ENCODE measurements around the gene COPE.

The COPE gene

DNA sequence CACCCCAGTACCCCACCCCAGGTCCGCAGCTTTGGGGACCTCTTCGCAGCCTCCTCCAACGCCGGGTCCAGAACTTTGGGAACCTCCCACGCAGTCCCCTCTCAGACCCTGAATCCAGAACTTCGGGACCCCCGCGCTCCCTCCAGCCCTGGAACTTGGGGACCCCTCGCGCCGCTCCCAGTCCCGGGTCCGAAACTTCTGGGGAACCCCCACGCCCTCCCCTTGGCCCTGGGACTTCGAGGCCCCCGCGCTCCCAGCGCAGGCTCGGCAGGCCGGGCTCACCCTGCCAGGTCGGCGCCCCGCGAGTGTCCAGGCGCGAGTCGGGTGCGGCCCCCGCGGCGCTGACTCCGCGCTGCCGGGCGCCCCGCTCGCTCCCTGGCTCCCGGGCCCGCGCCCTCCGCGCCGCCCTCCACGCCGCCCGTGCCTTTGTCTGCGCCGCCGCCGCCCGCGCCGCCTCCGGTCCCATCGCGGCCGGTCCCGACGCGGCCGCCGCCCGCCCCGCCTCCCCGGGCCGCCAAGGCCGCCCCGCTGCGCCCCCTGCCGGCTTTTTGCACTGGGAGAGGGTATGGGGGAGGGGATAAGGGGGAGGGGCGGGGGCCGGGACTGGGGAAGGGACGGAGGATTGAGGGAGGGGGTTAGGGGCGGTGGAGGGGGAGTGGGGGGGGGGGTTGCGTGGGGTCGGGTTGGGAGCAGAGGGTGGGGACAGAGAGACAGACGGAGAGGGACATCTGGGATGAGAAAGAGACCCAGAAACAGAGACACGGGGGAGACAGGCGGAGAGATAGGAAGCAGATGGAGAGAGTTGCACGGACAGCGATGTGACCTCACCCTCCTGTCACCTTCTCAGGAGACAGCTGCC lies 21.8 kb upstream of the COPE start, which contains the start of gene HOMER3:
TSS of gene HOMER3 (minus strand) at position 449 of the 859 bp plus-strand sequence. CDS start 2,235 bp downstream, outside the sequence.
- Histone ChIP-seq H3K4me3 (peak within 1 kb of the TSS; percentile 80), H3K27ac (peak within 1 kb of the TSS; percentile 35 to 80)
- TF ChIP-seq CTCF (IDR thresholded peaks at IDR 0.05) = peak; percentile 24
- peak; percentile 82 for DNase-seq (ENCODE audit: low spot score)

- TF ChIP-seq CTCF (IDR thresholded peaks at IDR 0.05) = no peak
- Histone ChIP-seq H3K4me3 (peak overlapping the region; percentile 80), H3K27ac (peak overlapping the region; percentile 35 to 80)
- DNase-seq (ENCODE audit: low spot score) = no peak
Measured at GRCh38 chr19:18939922-18940768, 21.0 kb upstream of the COPE start.

- no peak overlapping the region for H3K4me3 ChIP-seq
- no peak for TF ChIP-seq CTCF (IDR thresholded peaks at IDR 0.05)
- no peak for DNase-seq (ENCODE audit: low spot score)
- H3K27ac ChIP-seq = no peak overlapping the region
Measured at GRCh38 chr19:18939163-18939562, 20.0 kb upstream of the COPE start.

DNA sequence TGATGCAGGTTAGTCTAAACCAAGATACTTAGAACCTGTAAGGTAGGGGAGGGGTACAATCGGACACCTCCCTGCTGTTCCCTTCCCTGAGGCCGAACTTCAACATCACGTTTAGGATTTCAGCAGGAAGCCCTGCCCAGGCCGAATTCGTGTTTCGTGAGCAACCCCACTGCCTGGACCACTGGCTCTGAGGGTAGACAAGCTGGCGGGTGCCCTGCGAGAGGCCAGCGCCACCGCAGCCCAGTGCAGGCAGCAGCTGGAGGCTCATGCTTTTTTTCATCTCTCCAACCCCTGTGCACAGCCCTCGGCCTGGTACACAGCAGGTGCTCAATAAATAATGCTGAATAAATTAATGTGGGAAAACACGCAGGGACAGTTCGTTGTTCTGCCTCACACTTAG lies 14.1 kb upstream of the COPE start:
- DNase-seq (ENCODE audit: low spot score) = no peak
- H3K27ac ChIP-seq = no peak overlapping the region
- no peak for TF ChIP-seq CTCF (IDR thresholded peaks at IDR 0.05)
- H3K4me3 ChIP-seq = no peak overlapping the region

DNA sequence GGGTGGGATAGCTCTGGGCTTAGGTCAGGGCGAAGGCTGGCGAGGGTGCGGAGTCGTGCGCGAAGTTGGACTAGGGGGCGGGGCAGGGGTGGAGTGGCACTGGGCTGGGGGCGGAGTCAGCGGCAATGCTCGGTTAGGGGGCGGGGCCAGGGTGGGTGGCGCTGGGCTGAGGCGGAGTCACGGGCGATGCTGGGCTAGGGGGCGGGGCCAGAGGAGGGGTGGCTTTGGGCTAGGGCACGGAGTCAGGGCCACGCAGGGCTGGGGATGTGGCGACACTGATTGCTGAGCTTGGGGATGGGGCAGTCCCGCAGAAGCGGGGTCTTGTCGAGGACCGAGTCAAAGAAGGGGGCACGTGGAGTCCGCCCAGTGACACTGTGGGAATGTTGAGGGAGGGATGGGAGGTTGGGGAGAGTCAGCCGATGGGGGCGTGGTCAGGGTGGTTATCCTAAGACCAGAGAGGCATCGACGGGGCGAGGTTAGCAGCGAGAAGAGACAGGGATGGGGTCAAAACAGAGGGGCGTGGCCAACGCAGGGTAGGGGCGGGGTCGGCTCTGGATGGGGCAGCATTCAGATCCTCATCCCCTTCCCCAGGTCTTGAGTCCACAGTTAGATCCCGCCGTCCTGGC lies 13.1 kb upstream of the COPE start:
- Histone ChIP-seq H3K27ac (peak overlapping the region in 1 of 2 donors; percentile 54), H3K4me3 (peak overlapping the region; percentile 51)
- no peak for TF ChIP-seq CTCF (IDR thresholded peaks at IDR 0.05)

DNA sequence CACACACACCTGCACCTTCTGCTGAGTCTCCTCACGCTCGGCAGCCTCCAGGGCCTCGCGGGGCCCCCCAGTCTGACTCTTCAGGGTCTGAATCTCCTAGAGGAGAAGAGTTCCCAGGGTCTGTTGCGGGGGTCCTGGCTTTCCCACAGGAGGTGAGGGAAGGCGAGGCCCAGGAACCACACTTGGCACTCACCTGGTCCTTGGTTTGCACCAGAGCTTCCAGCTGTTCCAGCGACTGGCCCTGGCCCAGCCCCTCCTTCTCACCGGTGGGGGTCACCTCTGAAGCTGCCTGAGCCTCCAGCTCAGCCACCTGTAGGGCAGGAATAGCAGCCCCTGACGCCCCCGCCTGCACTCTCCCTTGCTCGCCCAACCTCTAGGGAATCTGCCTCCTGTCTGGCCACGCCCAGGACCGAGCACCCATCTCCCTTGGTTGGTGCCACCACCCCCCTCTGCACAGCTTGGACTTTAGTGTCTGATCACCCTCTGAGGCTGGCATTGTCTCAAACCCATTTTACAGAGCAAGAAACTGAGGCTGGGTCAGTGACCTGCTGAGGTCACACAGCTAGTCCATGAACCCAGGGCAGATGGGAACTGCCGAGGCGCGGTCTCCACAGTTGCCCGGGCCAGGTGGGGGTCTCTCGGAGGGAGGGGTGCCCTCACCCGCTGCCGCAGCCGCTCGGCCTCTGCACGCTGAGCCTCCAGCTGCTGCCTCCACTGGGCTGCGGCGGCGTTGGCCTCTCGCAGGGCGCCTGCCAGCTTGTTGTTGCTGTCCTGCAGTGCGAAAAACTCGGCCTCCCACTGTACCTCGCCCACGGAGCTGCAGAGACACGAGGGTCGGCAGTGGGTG lies 12.4 kb upstream of the COPE start:
- no peak for DNase-seq (ENCODE audit: low spot score)
- no peak for TF ChIP-seq CTCF (IDR thresholded peaks at IDR 0.05)
- Histone ChIP-seq H3K4me3 (peak overlapping the region; percentile 51), H3K27ac (peak overlapping the region in 1 of 2 donors; percentile 54)

More for the DNA sequence above, 13.1 kb upstream of the COPE start:
- no peak for DNase-seq (ENCODE audit: low spot score)

All from coronary artery (tissue), 2 donors.